OCI-LY1 (cell line): Measurements from ENCODE around the gene SLC6A19.

Experiments used
- H2AFZ ChIP-seq: fragments of 200-600 bp; sonication (generic), shearing (Covaris generic); 2 replicates; pipeline ENCODE4 v1.6.0; 2014; ENCODE audit warnings: antibody characterized with exemption, mild to moderate bottlenecking, low read length
- H3F3A ChIP-seq: fragments of 200-600 bp; sonication (generic), shearing (Covaris generic); 2 replicates; pipeline ENCODE4 v1.6.0; 2014; ENCODE audit warnings: mild to moderate bottlenecking, antibody characterized with exemption, low read length, moderate library complexity; ENCODE audit not compliant: insufficient read depth
- H3K27ac ChIP-seq: fragments of 200-600 bp; sonication (generic); 2 replicates; pipeline ENCODE4 v1.5.1; 2014; ENCODE audit warnings: low read length, mixed run types, mild to moderate bottlenecking, low read depth; ENCODE audit not compliant: poor library complexity, severe bottlenecking
- H3K27me3 ChIP-seq: fragments of 200-600 bp; sonication (generic); 2 replicates; pipeline ENCODE4 v1.6.0; 2014; ENCODE audit warnings: antibody characterized with exemption, mild to moderate bottlenecking, low read length, moderate library complexity; ENCODE audit not compliant: insufficient read depth
- H3K36me3 ChIP-seq: fragments of 200-600 bp; sonication (generic); 2 replicates; pipeline ENCODE4 v1.6.1; 2014; ENCODE audit warnings: mild to moderate bottlenecking, antibody characterized with exemption, low read length, moderate library complexity, mixed read lengths; ENCODE audit not compliant: insufficient read depth
- H3K4me1 ChIP-seq: fragments of 200-600 bp; sonication (generic); 2 replicates; pipeline ENCODE4 v1.5.1; 2014; ENCODE audit warnings: mild to moderate bottlenecking, low read length, moderate library complexity; ENCODE audit not compliant: insufficient read depth, severe bottlenecking
- H3K4me2 ChIP-seq: fragments of 200-600 bp; sonication (generic), shearing (Covaris generic); 2 replicates; pipeline ENCODE4 v1.6.1; 2014; ENCODE audit warnings: low read length
- H3K4me3 ChIP-seq: fragments of 200-600 bp; sonication (generic); 2 replicates; pipeline ENCODE4 v1.5.1; 2014; ENCODE audit warnings: low read length, low read depth, mild to moderate bottlenecking, mixed read lengths; ENCODE audit not compliant: poor library complexity, severe bottlenecking
- H3K79me2 ChIP-seq: fragments of 200-600 bp; shearing (Covaris generic); 2 replicates; pipeline ENCODE4 v1.6.1; 2016; ENCODE audit warnings: mixed run types, low read length, mixed read lengths; ENCODE audit not compliant: insufficient read depth
- H3K9ac ChIP-seq: fragments of 200-600 bp; sonication (generic), shearing (Covaris generic); 2 replicates; pipeline ENCODE4 v1.6.1; 2014; ENCODE audit warnings: mild to moderate bottlenecking, low read length, mixed read lengths
- H3K9me2 ChIP-seq: fragments of 200-600 bp; sonication (generic), shearing (Covaris generic); 2 replicates; pipeline ENCODE4 v1.6.1; 2014; ENCODE audit warnings: low read depth, mild to moderate bottlenecking, low read length, mixed read lengths
- H3K9me3 ChIP-seq: fragments of 200-600 bp; shearing (Covaris generic); 2 replicates; pipeline ENCODE4 v1.6.1; 2014; ENCODE audit warnings: low read length, mixed read lengths
- H4K20me1 ChIP-seq: fragments of 200-600 bp; sonication (generic), shearing (Covaris generic); 2 replicates; pipeline ENCODE4 v1.6.0; 2016; ENCODE audit warnings: mild to moderate bottlenecking, low read length; ENCODE audit not compliant: insufficient read depth
- EZH2 ChIP-seq: fragments of 200-600 bp; sonication (generic), shearing (Covaris generic); IDR thresholded peaks from 2 replicates; pipeline ENCODE4 v1.8.0; 2017; ENCODE audit warnings: borderline replicate concordance, mixed run types, mild to moderate bottlenecking, antibody characterized with exemption, low read length, moderate library complexity, mixed read lengths
- TF ChIP-seq, protein P1 (sequence below): fragments of 200-600 bp; sonication (generic), shearing (Covaris generic); IDR thresholded peaks from 2 replicates; pipeline ENCODE4 v1.5.1; 2017; ENCODE audit warnings: mild to moderate bottlenecking, antibody characterized with exemption, low read length, moderate library complexity, mixed read lengths

Gene SLC6A19

DNA sequence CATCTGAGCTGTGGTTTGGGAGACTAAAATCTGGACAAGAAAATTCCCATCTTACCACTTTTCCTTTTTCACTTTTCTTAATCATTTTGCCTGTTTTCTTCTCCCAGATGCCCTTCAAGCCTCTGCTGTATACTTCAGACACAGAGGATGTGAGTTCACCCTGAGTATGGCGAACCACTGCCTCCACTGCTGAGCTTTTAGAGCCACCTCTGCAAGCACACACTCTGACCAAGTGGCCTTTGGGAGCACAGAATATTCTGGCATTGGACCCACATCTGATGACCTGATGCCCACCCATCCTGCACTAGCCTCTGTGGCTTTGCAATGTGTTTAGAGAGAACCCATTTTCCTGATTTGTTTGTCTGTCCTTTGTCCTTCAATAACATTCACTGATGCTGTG is 61.0 kb downstream of the SLC6A19 start:
- no peak overlapping the region for H3K27ac ChIP-seq
- no peaks in the 10 kb centered on the region for H3K79me2 ChIP-seq
- H3K27me3 ChIP-seq: no peaks in the 10 kb centered on the region
- no peak overlapping the region for H3K4me3 ChIP-seq
- H3K4me2 ChIP-seq: no peak overlapping the region
- peaks cover 40% of the 10 kb centered on the region for H3K36me3 ChIP-seq
- H3K9me3 ChIP-seq: no peaks in the 10 kb centered on the region
- H3K4me1 ChIP-seq: peaks cover 4% of the 10 kb centered on the region
- no peaks in the 10 kb centered on the region for H3K9me2 ChIP-seq
- no peak for TF ChIP-seq EZH2
- TF ChIP-seq, protein P1, sequence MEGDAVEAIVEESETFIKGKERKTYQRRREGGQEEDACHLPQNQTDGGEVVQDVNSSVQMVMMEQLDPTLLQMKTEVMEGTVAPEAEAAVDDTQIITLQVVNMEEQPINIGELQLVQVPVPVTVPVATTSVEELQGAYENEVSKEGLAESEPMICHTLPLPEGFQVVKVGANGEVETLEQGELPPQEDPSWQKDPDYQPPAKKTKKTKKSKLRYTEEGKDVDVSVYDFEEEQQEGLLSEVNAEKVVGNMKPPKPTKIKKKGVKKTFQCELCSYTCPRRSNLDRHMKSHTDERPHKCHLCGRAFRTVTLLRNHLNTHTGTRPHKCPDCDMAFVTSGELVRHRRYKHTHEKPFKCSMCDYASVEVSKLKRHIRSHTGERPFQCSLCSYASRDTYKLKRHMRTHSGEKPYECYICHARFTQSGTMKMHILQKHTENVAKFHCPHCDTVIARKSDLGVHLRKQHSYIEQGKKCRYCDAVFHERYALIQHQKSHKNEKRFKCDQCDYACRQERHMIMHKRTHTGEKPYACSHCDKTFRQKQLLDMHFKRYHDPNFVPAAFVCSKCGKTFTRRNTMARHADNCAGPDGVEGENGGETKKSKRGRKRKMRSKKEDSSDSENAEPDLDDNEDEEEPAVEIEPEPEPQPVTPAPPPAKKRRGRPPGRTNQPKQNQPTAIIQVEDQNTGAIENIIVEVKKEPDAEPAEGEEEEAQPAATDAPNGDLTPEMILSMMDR: no peak
- no peaks in the 10 kb centered on the region for H3F3A ChIP-seq
- H4K20me1 ChIP-seq: no peaks in the 10 kb centered on the region
- no peak overlapping the region for H2AFZ ChIP-seq
- no peak overlapping the region for H3K9ac ChIP-seq

DNA sequence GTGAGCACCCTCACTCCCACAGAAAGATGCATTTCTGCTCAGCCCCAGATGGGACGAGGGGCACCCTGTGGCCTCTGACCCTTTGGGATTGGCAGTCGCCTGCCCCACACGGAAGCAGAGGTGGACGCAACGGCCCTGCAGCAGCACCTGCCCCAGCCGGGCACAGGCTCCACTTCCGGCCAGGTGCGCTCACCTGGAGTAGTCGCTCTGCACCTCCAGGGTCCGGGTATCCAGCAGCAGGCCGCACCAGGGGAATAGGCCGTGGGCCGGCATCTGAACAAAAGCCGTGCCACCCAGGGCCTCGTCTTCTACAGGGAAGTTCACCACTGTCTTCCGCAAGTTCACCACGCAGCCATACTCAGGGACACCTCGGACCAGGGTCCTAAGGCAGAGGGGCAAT is 62.8 kb downstream of the SLC6A19 start:
- Histone ChIP-seq H3K36me3 (peaks cover 52% of the 10 kb centered on the region), H3K9me2 (no peaks in the 10 kb centered on the region), H3F3A (no peaks in the 10 kb centered on the region), H2AFZ (no peak overlapping the region), H3K79me2 (no peaks in the 10 kb centered on the region), H3K4me1 (peaks cover 4% of the 10 kb centered on the region), H4K20me1 (no peaks in the 10 kb centered on the region), H3K4me3 (no peak overlapping the region), H3K4me2 (no peak overlapping the region), H3K27me3 (no peaks in the 10 kb centered on the region), H3K9me3 (no peaks in the 10 kb centered on the region), H3K27ac (no peak overlapping the region), H3K9ac (no peak overlapping the region)
- no peak for TF ChIP-seq EZH2
- TF ChIP-seq, protein P1: no peak

DNA sequence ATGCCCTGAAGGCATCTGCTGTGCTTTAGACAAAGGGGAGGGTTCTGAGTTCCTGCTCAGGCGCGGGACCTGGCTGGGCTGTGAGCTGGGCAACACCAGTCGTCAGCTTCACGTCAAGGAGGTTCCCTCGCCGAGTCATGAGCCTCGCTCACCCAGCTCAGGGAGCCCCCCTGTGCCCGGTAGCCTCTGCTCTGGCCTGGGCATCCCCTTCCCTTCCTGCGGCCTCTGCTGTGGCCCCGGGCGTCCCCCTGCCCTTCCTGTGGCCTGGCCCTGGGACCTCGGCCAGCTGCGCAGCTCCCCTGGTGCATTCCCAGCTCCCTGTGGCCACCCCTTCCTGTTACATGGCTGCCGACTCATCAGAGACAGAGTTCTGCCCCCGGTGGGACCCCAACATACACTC is 63.6 kb downstream of the SLC6A19 start:
- H4K20me1 ChIP-seq: no peaks in the 10 kb centered on the region
- H3K36me3 ChIP-seq: peaks cover 52% of the 10 kb centered on the region
- no peak overlapping the region for H3K4me3 ChIP-seq
- no peaks in the 10 kb centered on the region for H3K9me3 ChIP-seq
- no peaks in the 10 kb centered on the region for H3F3A ChIP-seq
- H3K79me2 ChIP-seq: no peaks in the 10 kb centered on the region
- H3K27me3 ChIP-seq: no peaks in the 10 kb centered on the region
- no peaks in the 10 kb centered on the region for H3K9me2 ChIP-seq
- H2AFZ ChIP-seq: no peak overlapping the region
- no peak overlapping the region for H3K27ac ChIP-seq
- TF ChIP-seq, protein P1: no peak
- TF ChIP-seq EZH2: no peak
- H3K9ac ChIP-seq: no peak overlapping the region
- H3K4me1 ChIP-seq: peaks cover 4% of the 10 kb centered on the region
- H3K4me2 ChIP-seq: no peak overlapping the region
